Measurements from ENCODE around the gene GPX4. TPM values are rescaled to one million over a fixed set of nuclear protein-coding genes. Genes with fewer than 3 reads are reported as not detected.

The GPX4 gene
- total RNA-seq, 1 experiment from 2014 or later: 355 TPM

DNA sequence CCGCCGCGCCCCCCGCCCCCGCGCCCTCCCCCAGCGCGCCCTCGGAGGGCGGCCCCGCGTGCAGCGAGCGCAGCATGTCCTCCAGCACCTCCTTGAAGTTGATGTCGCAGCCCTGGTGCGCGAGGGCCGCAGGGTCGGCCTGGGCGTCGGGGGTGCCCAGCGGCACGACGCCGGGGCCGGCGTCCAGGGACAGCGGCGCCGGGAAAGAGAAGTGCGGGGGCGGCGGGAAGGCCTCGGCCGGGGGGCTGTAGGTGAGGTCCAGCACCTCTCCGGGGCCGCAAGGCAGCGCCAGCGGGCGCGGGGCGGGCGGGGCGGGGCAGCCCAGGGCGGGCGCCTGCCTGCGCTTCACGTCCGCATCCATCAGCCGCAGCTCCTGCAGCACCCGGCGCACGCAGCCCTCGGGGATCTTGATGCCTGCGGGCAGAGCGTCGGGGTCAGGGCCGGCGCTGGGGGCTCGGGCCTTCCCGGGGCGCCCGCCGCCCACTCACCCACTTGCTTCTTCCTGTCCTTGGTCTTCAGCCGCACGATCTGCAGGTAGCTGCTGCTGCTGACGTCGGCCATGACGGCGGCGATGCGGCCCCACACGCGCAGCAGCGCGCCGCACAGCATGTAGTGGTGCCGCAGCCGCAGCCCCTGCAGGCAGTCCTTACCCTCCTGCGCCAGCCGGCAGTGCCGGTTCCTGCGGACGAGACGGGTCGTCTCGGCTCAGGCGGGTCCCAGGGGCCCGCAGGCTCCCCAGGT, 4.7 kb downstream of the GPX4 start:
- Histone ChIP-seq H4K91ac (ENCODE audit: insufficient read length, low read depth, low read length) (no peak overlapping the region), H3K27ac (ENCODE audit: insufficient read length, low read depth, low read length) (no peak overlapping the region), H2BK20ac (ENCODE audit: low read depth, low read length, poor library complexity, severe bottlenecking) (no peak overlapping the region), H3K18ac (ENCODE audit: insufficient read length, low read depth, low read length) (no peak overlapping the region), H4K5ac (ENCODE audit: insufficient read length, low read depth, low read length) (no peak overlapping the region), H2BK15ac (ENCODE audit: low read depth, low read length) (no peak overlapping the region), H2BK120ac (ENCODE audit: low read depth, low read length, poor library complexity, severe bottlenecking) (no peak overlapping the region), H2AK5ac (ENCODE audit: insufficient read length, low read length) (no peak overlapping the region), H3K79me1 (ENCODE audit: insufficient read depth, low read depth, low read length, poor library complexity, severe bottlenecking) (no peaks in the 10 kb centered on the region), H3K9ac (ENCODE audit: extremely low read depth, insufficient read length, low read length) (no peak overlapping the region), H3K79me2 (ENCODE audit: insufficient read depth, low read length) (no peaks in the 10 kb centered on the region; the same call in 1 of the 2 replicates), H3K4me2 (ENCODE audit: insufficient read depth, insufficient read length, low read length) (no peak overlapping the region), H4K8ac (replicated peaks; ENCODE audit: insufficient read length, low read depth, low read length) (no peak overlapping the region), H3K23ac (ENCODE audit: insufficient read length, low read depth, low read length) (no peak overlapping the region), H3K56ac (ENCODE audit: insufficient read length, low read depth, low read length) (no peak overlapping the region), H2BK5ac (ENCODE audit: insufficient read length, low read length) (no peak overlapping the region), H3T11ph (ENCODE audit: low read length) (no peak overlapping the region), H3K23me2 (ENCODE audit: insufficient read length, low read depth, low read length, poor library complexity, severe bottlenecking) (no peaks in the 10 kb centered on the region), H3K9me3 (ENCODE audit: control insufficient read depth, low read depth, low read length) (no peaks in the 10 kb centered on the region), H3K27me3 (ENCODE audit: insufficient read depth, low read length) (no peaks in the 10 kb centered on the region), H3K4me1 (ENCODE audit: insufficient read depth, low read length) (no peaks in the 10 kb centered on the region), H3K14ac (ENCODE audit: insufficient read depth, low read length) (no peak overlapping the region), H3K4ac (ENCODE audit: low read depth, low read length) (no peak overlapping the region), H2BK12ac (ENCODE audit: insufficient read length, low read depth, low read length) (no peak overlapping the region), H2AFZ (ENCODE audit: low read length) (no peak overlapping the region), H4K20me1 (ENCODE audit: control insufficient read depth, insufficient read depth, insufficient read length) (no peaks in the 10 kb centered on the region)
- no peak overlapping the region for H3K27ac Mint-ChIP-seq
- TF ChIP-seq, protein P1, sequence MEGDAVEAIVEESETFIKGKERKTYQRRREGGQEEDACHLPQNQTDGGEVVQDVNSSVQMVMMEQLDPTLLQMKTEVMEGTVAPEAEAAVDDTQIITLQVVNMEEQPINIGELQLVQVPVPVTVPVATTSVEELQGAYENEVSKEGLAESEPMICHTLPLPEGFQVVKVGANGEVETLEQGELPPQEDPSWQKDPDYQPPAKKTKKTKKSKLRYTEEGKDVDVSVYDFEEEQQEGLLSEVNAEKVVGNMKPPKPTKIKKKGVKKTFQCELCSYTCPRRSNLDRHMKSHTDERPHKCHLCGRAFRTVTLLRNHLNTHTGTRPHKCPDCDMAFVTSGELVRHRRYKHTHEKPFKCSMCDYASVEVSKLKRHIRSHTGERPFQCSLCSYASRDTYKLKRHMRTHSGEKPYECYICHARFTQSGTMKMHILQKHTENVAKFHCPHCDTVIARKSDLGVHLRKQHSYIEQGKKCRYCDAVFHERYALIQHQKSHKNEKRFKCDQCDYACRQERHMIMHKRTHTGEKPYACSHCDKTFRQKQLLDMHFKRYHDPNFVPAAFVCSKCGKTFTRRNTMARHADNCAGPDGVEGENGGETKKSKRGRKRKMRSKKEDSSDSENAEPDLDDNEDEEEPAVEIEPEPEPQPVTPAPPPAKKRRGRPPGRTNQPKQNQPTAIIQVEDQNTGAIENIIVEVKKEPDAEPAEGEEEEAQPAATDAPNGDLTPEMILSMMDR (conservative IDR thresholded peaks at IDR 0.05): no peak
- no peak overlapping the region for H3K4me3 Mint-ChIP-seq
- H3K36me3 Mint-ChIP-seq (ENCODE audit: insufficient read depth in 1 of 3, low read depth in 3 of 3): peaks cover 0 to 19% (median 7%) of the 10 kb centered on the region in 3 experiments; a peak in 3 of 7 replicates
- no CpG with 5 or more reads among the region's 89 CpGs for WGBS (ENCODE audit: extremely low coverage, insufficient read length, low lambda C conversion rate)
- H3K4me1 Mint-ChIP-seq: peaks cover 2 to 13% of the 10 kb centered on the region in 2 experiments; a peak in 3 of 4 replicates
- DNase-seq: no peak
- no peaks in the 10 kb centered on the region for H3K9me3 Mint-ChIP-seq
- peaks cover 2% of the 10 kb centered on the region for H3K27me3 Mint-ChIP-seq (ENCODE audit: low read depth)
